ENCODE data around the gene IFNA13.
"Not testable (repeated sequence)": the region's sequence is repeated elsewhere in the genome, so short reads cannot be mapped to it uniquely, and the experiment has no call there.

The IFNA13 gene

GRCh38 chr9:21385131-21385670, 17.3 kb upstream of the IFNA13 start, which contains the start of gene IFNA2:
TSS of gene IFNA2 (minus strand) at chr9:21385398. CDS start at chr9:21385329, 69 bp downstream.
- no peak for ATAC-seq
- Mint-ChIP-seq H3K9me3 (no peaks in the 10 kb centered on the region), H3K36me3 (ENCODE audit: low read depth) (no peaks in the 10 kb centered on the region), H3K27me3 (peaks cover 43% of the 10 kb centered on the region), H3K4me1 (peaks cover 9% of the 10 kb centered on the region), H3K27ac (no peak within 1 kb of the TSS), H3K4me3 (no peak within 1 kb of the TSS)
- DNase-seq = no peak

- H3K27me3 Mint-ChIP-seq = peaks cover 43% of the 10 kb centered on the region
Observed at GRCh38 chr9:21383627-21384026, 15.8 kb upstream of the IFNA13 start.

DNA sequence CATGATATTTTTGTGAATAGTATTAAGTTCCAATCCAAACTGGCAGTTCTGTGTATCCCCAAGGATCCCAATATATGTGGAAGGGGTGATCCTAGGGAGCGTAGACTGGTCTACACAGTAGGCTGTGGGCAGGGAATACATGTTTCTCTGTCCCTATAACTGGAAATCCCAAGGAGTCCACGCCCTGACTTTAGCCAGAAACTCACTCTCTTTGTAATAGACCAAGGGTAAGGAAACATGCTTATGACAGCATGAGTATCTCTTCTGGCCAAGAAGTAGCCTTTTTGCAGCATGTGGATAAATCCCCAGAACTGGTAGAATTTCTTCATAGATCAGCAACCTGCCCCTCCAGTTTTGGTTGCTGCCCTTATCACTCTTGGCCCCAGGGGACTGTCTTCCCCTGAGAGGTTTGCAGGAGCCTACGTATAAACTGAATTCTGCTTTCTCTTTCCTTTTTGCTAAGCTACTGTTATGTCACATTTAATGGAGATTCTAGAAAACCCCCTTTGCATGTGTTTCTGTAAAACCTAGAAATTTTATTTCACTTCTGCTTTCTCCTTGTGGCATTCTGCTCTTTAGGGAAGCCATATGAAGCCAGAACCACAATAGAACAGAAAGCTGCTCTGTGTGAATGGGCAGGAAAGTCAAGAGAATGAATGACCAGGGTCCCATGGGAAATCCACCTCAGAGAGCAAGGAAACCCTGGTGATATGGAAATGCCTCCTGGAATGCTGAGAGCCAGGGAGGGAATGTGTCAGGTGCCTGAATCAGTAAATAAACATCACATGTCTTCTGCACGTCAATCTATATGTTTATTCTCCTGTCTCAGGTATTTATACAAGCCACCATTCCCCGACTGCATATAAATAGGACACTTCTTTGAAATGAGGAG, 13.8 kb upstream of the IFNA13 start:
- no peak for DNase-seq
- peaks cover 32% of the 10 kb centered on the region for H3K27me3 Mint-ChIP-seq
- no peak overlapping the region for H3K27ac Mint-ChIP-seq
- H3K4me3 Mint-ChIP-seq = peak overlapping the region; percentile 9
- H3K4me1 Mint-ChIP-seq = peaks cover 9% of the 10 kb centered on the region
- no peaks in the 10 kb centered on the region for H3K9me3 Mint-ChIP-seq
- ATAC-seq = peak; percentile 88
- H3K36me3 Mint-ChIP-seq (ENCODE audit: low read depth) = no peaks in the 10 kb centered on the region

More at GRCh38 chr9:21383627-21384026, 15.8 kb upstream of the IFNA13 start:
- DNase-seq (no peak), ATAC-seq (no peak)
- Mint-ChIP-seq H3K9me3 (no peaks in the 10 kb centered on the region), H3K36me3 (ENCODE audit: low read depth) (no peaks in the 10 kb centered on the region), H3K27ac (no peak overlapping the region), H3K4me3 (no peak overlapping the region), H3K4me1 (peaks cover 9% of the 10 kb centered on the region)

GRCh38 chr9:21371467-21371866, 3.6 kb upstream of the IFNA13 start:
- H3K27me3 Mint-ChIP-seq = peaks cover 17% of the 10 kb centered on the region
- not testable (repeated sequence) for H3K27ac Mint-ChIP-seq; H3K4me1 Mint-ChIP-seq; DNase-seq; ATAC-seq; H3K4me3 Mint-ChIP-seq; H3K9me3 Mint-ChIP-seq; H3K36me3 Mint-ChIP-seq (ENCODE audit: low read depth)

DNA sequence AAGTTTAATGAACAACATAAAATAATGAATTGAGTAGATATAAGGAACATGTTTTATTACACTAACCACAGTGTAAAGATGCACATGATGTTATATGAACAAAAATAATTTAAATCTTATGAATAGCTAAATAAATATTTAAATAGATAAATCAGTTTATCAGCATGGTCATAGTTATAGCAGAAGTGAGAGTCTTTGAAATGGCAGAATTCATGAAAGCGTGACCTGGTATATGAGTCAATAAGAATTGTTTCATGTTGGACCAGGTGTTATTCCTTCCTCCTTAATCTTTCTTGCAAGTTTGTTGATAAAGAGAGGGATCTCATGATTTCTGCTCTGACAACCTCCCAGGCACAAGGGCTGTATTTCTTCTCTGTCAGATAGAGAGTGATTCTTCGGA, 688 bp downstream of the IFNA13 start:
- not testable (repeated sequence) for H3K9me3 Mint-ChIP-seq; H3K4me3 Mint-ChIP-seq; H3K27ac Mint-ChIP-seq; DNase-seq; H3K4me1 Mint-ChIP-seq; ATAC-seq; H3K36me3 Mint-ChIP-seq (ENCODE audit: low read depth)
- H3K27me3 Mint-ChIP-seq = peaks cover 13% of the 10 kb centered on the region

- DNase-seq (no peak), ATAC-seq (no peak)
- Mint-ChIP-seq H3K27me3 (peaks cover 8% of the 10 kb centered on the region), H3K4me1 (peaks cover 15% of the 10 kb centered on the region), H3K36me3 (ENCODE audit: low read depth) (no peaks in the 10 kb centered on the region), H3K9me3 (no peaks in the 10 kb centered on the region), H3K4me3 (no peak overlapping the region), H3K27ac (no peak overlapping the region)
Observed at GRCh38 chr9:21362287-21362686, 5.6 kb downstream of the IFNA13 start.

- H3K27ac Mint-ChIP-seq = peak overlapping the region; percentile 59
- H3K4me3 Mint-ChIP-seq = peak overlapping the region; percentile 58
- peaks cover 5% of the 10 kb centered on the region for H3K9me3 Mint-ChIP-seq
- H3K27me3 Mint-ChIP-seq = peaks cover 16% of the 10 kb centered on the region
- peaks cover 19% of the 10 kb centered on the region for H3K4me1 Mint-ChIP-seq
- H3K36me3 Mint-ChIP-seq (ENCODE audit: low read depth) = peaks cover 6% of the 10 kb centered on the region
- ATAC-seq = peak; percentile 84
- DNase-seq = no peak
Observed at GRCh38 chr9:21357479-21358460, 10.1 kb downstream of the IFNA13 start.

GRCh38 chr9:21350787-21351186, 17.1 kb downstream of the IFNA13 start, which contains the start of gene IFNA6:
TSS of gene IFNA6 (minus strand) at chr9:21350887. CDS start at chr9:21350887, 0 bp downstream.
- no peaks in the 10 kb centered on the region for H3K4me1 Mint-ChIP-seq
- H3K27me3 Mint-ChIP-seq = peaks cover 34% of the 10 kb centered on the region
- no peak within 1 kb of the TSS for H3K4me3 Mint-ChIP-seq
- H3K9me3 Mint-ChIP-seq = peaks cover 5% of the 10 kb centered on the region
- ATAC-seq = no peak
- no peak for DNase-seq
- no peak within 1 kb of the TSS for H3K27ac Mint-ChIP-seq
- H3K36me3 Mint-ChIP-seq (ENCODE audit: low read depth) = peaks cover 6% of the 10 kb centered on the region

DNA sequence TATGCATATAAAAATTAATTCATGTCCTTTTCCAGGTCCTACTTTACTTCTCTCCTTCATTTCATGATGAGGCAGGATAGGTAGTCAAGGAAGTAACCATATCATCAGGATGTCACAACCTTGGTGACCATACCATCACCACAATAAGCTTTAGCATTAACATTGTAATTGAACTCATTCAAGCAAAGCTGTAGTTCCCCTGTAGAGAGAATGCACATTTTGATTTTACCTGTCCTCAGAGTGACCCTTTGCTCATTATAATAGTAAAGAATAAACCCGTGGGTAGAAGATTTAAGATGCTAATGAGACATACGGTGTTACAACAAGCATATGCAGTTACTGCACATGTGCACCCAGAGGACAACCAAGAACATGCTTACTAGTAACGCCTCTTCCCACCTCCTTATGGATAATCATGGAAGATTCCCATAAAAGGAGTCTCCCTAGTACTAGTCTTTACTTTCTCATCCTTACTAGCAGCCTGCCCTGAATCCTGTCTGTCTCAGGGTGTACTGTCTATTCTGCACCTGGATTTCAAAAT, 19.4 kb downstream of the IFNA13 start:
- Mint-ChIP-seq H3K36me3 (ENCODE audit: low read depth) (no peaks in the 10 kb centered on the region), H3K4me3 (no peak overlapping the region)
- ATAC-seq = no peak

DNA sequence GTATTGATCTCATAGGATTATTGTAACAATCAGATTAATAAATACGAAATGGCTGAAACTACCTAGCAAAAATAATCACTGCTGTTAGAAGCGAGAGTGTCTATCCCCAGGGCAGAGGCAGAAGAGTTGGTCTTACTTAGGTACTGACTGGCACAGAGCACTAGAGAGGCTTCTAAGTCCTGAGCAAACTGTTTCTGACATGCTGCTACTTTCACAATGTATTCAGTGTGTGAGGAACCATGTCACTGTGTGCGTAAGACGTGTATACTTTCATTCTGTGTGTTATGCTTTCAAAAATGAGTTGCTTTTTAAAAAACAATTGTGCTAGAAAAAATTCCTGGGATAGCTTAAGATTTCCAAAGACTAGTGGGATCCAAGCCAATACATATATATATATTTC, 27.1 kb downstream of the IFNA13 start:
- H3K27ac Mint-ChIP-seq = no peak overlapping the region
- ATAC-seq (no peak), DNase-seq (no peak)
- peaks cover 9% of the 10 kb centered on the region for H3K4me1 Mint-ChIP-seq
- H3K36me3 Mint-ChIP-seq (ENCODE audit: low read depth) = no peaks in the 10 kb centered on the region
- H3K27me3 Mint-ChIP-seq = peaks cover 23% of the 10 kb centered on the region
- no peak overlapping the region for H3K4me3 Mint-ChIP-seq
- H3K9me3 Mint-ChIP-seq = peaks cover 2% of the 10 kb centered on the region

More for the DNA sequence above, 19.4 kb downstream of the IFNA13 start:
- Mint-ChIP-seq H3K4me1 (no peaks in the 10 kb centered on the region), H3K27me3 (peaks cover 30% of the 10 kb centered on the region), H3K9me3 (peaks cover 2% of the 10 kb centered on the region), H3K27ac (no peak overlapping the region)
- no peak for DNase-seq

DNA sequence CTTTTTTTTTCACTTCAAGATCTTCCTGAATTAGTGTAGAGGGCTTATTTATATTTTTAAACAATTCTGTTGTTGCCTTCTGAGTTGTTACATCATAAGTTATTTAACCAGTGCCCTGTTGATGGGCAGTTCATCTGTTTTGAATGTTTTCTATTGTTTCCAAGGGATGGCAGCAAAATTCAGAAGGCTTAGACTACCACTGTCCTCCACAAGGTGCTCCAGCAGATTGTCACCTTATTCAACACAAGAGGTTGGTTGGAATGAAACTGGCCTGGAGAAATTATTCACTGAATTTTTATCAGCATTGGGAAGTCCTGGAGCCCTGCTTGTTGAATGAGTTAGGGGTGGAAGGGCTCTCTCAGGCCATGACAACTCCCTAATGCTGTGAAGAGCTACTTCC, 31.4 kb downstream of the IFNA13 start:
- H3K9me3 Mint-ChIP-seq = no peaks in the 10 kb centered on the region
- peaks cover 44% of the 10 kb centered on the region for H3K4me1 Mint-ChIP-seq
- H3K36me3 Mint-ChIP-seq (ENCODE audit: low read depth) = peaks cover 26% of the 10 kb centered on the region
- ATAC-seq (no peak), DNase-seq (no peak)
- no peak overlapping the region for H3K27ac Mint-ChIP-seq
- H3K4me3 Mint-ChIP-seq = peak overlapping the region; percentile 94
- peaks cover 4% of the 10 kb centered on the region for H3K27me3 Mint-ChIP-seq

DNA sequence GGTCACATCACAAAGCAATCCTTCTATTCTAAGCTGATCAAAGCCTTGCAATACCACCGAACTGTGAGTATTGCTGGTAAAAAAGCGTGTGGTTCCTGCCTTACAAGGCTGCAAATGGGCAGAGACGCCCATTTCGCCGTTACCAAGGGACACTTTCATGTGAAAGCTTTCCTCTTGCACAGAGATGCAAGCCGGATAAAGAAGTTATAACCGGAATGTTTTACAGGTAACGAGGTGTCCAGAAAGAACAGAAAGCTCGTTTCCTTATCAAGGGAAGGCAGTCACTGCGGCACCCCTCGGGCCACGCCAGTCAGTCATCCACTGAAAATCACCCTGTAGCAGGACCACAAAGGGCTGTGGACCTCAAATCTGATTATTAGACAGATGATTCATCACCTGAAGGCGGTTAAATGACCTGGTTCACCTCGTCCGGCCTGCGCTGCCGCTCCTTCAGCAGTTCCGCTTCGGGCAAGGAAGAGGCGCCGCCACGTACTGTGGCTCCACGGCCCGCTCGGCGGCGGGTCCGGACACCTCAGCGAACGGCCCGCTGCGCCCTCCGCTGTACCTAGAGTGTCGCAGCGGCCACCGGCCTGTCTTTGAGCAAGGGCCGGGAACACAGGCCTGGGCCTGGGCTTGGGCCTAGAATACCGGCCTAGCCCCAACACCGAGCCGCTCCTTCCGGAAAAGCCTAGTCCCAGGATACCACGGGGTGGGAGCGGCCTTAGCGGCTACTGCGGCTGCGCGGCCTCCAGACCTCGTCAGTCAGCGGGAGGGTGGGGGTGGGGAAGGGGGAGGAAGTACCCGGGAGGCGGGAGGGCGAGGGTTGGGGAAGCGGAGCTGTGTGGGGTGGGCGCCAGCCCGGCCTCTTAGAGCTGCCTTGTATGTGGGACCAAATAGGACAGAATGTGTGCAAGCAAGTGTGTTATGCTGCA, 32.9 kb downstream of the IFNA13 start, which contains the start of gene KLHL9:
TSS of gene KLHL9 (minus strand) at position 704 of the 932 bp plus-strand sequence. CDS start at position 159, 545 bp downstream.
- Mint-ChIP-seq H3K27me3 (peaks cover 4% of the 10 kb centered on the region), H3K9me3 (no peaks in the 10 kb centered on the region), H3K4me3 (peak within 1 kb of the TSS; percentile 94), H3K4me1 (peaks cover 56% of the 10 kb centered on the region), H3K36me3 (ENCODE audit: low read depth) (peaks cover 29% of the 10 kb centered on the region), H3K27ac (peak within 1 kb of the TSS; percentile 89)
- ATAC-seq = peak; percentile 88
- peak; percentile 89 for DNase-seq

DNA sequence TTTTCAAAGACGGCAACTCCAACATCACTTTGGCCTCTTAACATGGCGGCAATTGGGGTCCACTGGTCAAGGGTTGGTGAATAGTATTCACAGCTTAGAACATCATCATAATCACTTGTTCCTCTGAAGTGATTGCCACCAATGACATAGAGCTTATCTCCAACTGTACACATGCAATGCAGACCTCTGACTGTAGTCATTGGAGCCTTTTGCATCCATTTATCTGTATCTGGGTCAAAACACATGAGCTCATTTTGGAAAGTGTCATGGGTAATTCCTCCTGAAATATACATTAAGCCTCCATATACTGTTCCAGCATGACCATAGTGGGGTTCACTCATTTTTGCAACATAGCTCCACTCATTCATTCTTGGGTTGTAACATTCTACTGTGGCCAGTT, 34.6 kb downstream of the IFNA13 start:
- no peaks in the 10 kb centered on the region for H3K9me3 Mint-ChIP-seq
- DNase-seq = no peak
- H3K4me3 Mint-ChIP-seq = peak overlapping the region; percentile 94
- H3K36me3 Mint-ChIP-seq (ENCODE audit: low read depth) = peaks cover 29% of the 10 kb centered on the region
- H3K4me1 Mint-ChIP-seq = peaks cover 69% of the 10 kb centered on the region
- no peak for ATAC-seq
- H3K27me3 Mint-ChIP-seq = peaks cover 2% of the 10 kb centered on the region
- peak overlapping the region; percentile 23 for H3K27ac Mint-ChIP-seq

Measured in activated naive CD8-positive, alpha-beta T cell treated with anti-CD3 and anti-CD28 coated beads, Interleukin-2, amount 50 U/mL, for 24 hours (primary cell).